Tibial nerve (tissue), 4 donors: ENCODE data around the gene ZMIZ2. TPM values are rescaled to one million over a fixed set of nuclear protein-coding genes. Genes with fewer than 3 reads are reported as not detected.
A peak's percentile ranks its signal among the peaks of the same experiment; 100 is the strongest.

Experiments
- DNase-seq, 2 donors: peaks; one replicate each; pipeline ENCODE4 v3.0.0-alpha.2; 2019; ENCODE audit warnings: low spot score in 2 of 2
- H3K27ac ChIP-seq, 4 donors: fragments of 200-600 bp; sonication (generic) in 3 of 4; one replicate each; pipeline ENCODE4 v1.5.1; 2017 to 2019; ENCODE audit warnings: mild to moderate bottlenecking in 1 of 4
- H3K27me3 ChIP-seq, 2 donors: fragments of 200-600 bp; sonication (generic) in 1 of 2; one replicate each; pipeline versions ENCODE4 v1.5.1 to v1.6.0; 2017 to 2019
- H3K36me3 ChIP-seq, 3 donors: fragments of 200-600 bp; sonication (generic); one replicate each; pipeline ENCODE4 v1.5.1; 2018 to 2019
- H3K4me1 ChIP-seq, 4 donors: fragments of 200-600 bp; sonication (generic) in 3 of 4; one replicate each; pipeline ENCODE4 v1.5.1; 2017 to 2019
- H3K4me3 ChIP-seq, 4 donors: fragments of 200-600 bp; sonication (generic) in 3 of 4; one replicate each; pipeline ENCODE4 v1.5.1; 2017 to 2019; ENCODE audit warnings: mild to moderate bottlenecking in 1 of 4, moderate library complexity in 1 of 4
- H3K9me3 ChIP-seq, 4 donors: fragments of 200-600 bp; sonication (generic) in 3 of 4; one replicate each; pipeline ENCODE4 v1.5.1; 2017 to 2019
- EP300 ChIP-seq, 2 donors: sonication (generic); formaldehyde crosslinking; IDR thresholded peaks; one replicate each; pipeline ENCODE4 v1.6.1; 2017; ENCODE audit warnings: antibody characterized with exemption in 2 of 2, mild to moderate bottlenecking in 1 of 2
- POLR2A ChIP-seq, 2 donors: fragments of 450-650 bp; IDR thresholded peaks; one replicate each; pipeline ENCODE4 v1.6.1; 2017; ENCODE audit warnings: antibody characterized with exemption in 2 of 2, mild to moderate bottlenecking in 2 of 2, moderate library complexity in 2 of 2
- WGBS, 2 donors: methylation state at CpG; one replicate each; pipeline ENCODE4 v1.1.5; 2018; 5-methylcytosine and 5-hydroxymethylcytosine counted together
- total RNA-seq, 4 donors: library from RNA; depleted of rRNA; stranded (reverse); fragments of >200 nt; gene quantifications; one replicate each; pipeline ENCODE4 v1.1.0, GENCODE V29; 2016
- TF ChIP-seq, protein P1 (sequence below), 5 experiments: fragments of 200-600 bp in 3 of 5; fragments of 450-650 bp in 2 of 5; sonication (generic) in 3 of 5; IDR thresholded peaks; one replicate each; pipeline ENCODE4 v1.5.1; 2016 to 2019; ENCODE audit warnings: antibody characterized with exemption in 5 of 5, mild to moderate bottlenecking in 3 of 5, moderate library complexity in 2 of 5

Gene ZMIZ2
- total RNA-seq, 4 donors from 2014 or later: 24.7 to 48.9 (median 32.7) TPM

DNA sequence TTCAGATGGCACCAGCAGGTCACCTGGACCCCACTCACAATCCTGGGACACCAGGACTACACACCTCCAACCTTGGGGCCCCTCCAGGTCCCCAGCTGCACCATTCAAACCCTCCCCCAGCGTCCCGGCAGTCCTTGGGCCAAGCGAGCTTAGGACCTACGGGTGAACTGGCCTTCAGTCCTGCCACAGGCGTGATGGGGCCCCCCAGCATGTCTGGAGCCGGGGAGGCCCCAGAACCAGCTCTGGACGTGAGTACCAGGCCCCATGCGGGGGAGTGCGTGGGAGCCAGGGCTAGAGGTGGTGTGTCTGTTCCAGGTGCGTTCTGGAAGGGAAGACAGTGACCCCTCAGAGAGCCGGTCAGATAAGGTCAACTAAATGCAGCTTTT lies 17.8 kb downstream of the ZMIZ2 start:
- Histone ChIP-seq H3K36me3 (peaks cover 12 to 66% (median 27%) of the 10 kb centered on the region in 3 donors), H3K4me3 (no peak overlapping the region), H3K27ac (no peak overlapping the region), H3K9me3 (no peaks in the 10 kb centered on the region), H3K27me3 (no peaks in the 10 kb centered on the region), H3K4me1 (peaks cover 0 to 48% (median 22%) of the 10 kb centered on the region in 4 donors)
- no peak for DNase-seq
- no peak for TF ChIP-seq POLR2A (IDR thresholded peaks at IDR 0.05)
- WGBS, 2 donors: 81 to 85% methylated on average over 11 of the region's 11 CpGs

DNA sequence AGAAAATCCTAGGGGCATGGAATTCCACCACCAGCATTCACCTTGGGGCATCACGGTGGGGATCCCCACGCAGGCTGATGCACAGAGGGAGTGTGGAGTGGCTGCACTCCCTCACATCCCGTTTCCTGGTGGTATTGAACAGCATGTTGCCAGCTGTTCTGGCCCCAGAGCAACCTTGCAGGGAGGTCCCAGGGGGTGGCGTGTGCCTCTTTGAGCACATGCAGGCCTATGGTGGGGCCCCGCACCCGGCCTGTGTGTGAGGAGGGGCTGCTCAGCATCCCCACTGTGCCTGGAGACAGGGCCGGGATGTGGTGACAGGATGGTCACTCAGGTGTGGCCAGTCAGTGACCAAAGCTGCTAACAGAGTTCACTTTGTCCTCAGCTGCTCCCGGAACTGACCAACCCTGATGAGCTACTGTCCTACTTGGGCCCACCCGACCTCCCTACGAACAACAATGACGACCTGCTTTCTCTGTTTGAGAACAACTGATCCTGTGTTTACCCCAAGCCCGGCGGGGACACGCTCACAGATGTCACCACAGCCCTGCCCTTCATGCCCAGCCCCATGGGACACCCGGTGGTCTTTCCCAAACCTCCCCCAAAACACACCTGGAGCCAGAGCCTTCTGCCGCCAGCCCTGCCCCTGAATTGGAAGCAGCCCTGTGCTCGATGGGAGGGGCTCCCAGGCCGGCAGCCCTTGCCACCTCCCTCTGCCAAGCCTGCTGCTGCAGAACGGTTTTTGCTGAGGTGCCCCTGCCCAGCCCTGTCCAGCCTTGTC lies 18.7 kb downstream of the ZMIZ2 start:
- H3K4me1 ChIP-seq: peaks cover 0 to 41% (median 22%) of the 10 kb centered on the region in 4 donors
- H3K9me3 ChIP-seq: no peaks in the 10 kb centered on the region
- TF ChIP-seq, protein P1, sequence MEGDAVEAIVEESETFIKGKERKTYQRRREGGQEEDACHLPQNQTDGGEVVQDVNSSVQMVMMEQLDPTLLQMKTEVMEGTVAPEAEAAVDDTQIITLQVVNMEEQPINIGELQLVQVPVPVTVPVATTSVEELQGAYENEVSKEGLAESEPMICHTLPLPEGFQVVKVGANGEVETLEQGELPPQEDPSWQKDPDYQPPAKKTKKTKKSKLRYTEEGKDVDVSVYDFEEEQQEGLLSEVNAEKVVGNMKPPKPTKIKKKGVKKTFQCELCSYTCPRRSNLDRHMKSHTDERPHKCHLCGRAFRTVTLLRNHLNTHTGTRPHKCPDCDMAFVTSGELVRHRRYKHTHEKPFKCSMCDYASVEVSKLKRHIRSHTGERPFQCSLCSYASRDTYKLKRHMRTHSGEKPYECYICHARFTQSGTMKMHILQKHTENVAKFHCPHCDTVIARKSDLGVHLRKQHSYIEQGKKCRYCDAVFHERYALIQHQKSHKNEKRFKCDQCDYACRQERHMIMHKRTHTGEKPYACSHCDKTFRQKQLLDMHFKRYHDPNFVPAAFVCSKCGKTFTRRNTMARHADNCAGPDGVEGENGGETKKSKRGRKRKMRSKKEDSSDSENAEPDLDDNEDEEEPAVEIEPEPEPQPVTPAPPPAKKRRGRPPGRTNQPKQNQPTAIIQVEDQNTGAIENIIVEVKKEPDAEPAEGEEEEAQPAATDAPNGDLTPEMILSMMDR (IDR thresholded peaks at IDR 0.05): no peak
- TF ChIP-seq POLR2A (IDR thresholded peaks at IDR 0.05) (no peak), EP300 (IDR thresholded peaks at IDR 0.05) (no peak)
- no peak overlapping the region for H3K4me3 ChIP-seq
- H3K27ac ChIP-seq: peak overlapping the region in 2 of 4 donors; percentile 75 to 79
- H3K36me3 ChIP-seq: peaks cover 12 to 57% (median 23%) of the 10 kb centered on the region in 3 donors
- DNase-seq: no peak
- no peaks in the 10 kb centered on the region for H3K27me3 ChIP-seq
- WGBS, 2 donors: 58 to 65% methylated on average over 15 to 19 of the region's 19 CpGs

- Histone ChIP-seq H3K27me3 (no peaks in the 10 kb centered on the region), H3K27ac (peak overlapping the region in 2 of 4 donors; percentile 75 to 79), H3K9me3 (no peaks in the 10 kb centered on the region), H3K36me3 (peaks cover 12 to 50% (median 22%) of the 10 kb centered on the region in 3 donors), H3K4me3 (no peak overlapping the region), H3K4me1 (peaks cover 0 to 36% (median 22%) of the 10 kb centered on the region in 4 donors)
- 25 to 30% methylated on average over 12 of the region's 12 CpGs for WGBS, 2 donors
- DNase-seq: peak; percentile 43 to 64
- TF ChIP-seq, protein P1 (IDR thresholded peaks at IDR 0.05): no peak
- no peak for TF ChIP-seq EP300 (IDR thresholded peaks at IDR 0.05)
- no peak for TF ChIP-seq POLR2A (IDR thresholded peaks at IDR 0.05)
These were observed 19.4 kb downstream of the ZMIZ2 start for GRCh38 chr7:44767912-44768627.

- Histone ChIP-seq H3K4me3 (no peak overlapping the region), H3K36me3 (peaks cover 8 to 42% (median 17%) of the 10 kb centered on the region in 3 donors), H3K4me1 (peaks cover 0 to 36% (median 22%) of the 10 kb centered on the region in 4 donors), H3K27me3 (no peaks in the 10 kb centered on the region), H3K9me3 (no peaks in the 10 kb centered on the region), H3K27ac (peak overlapping the region in 3 of 4 donors; percentile 72 to 79 (median 75))
- DNase-seq: no peak
- TF ChIP-seq POLR2A (IDR thresholded peaks at IDR 0.05): no peak
- TF ChIP-seq, protein P1 (IDR thresholded peaks at IDR 0.05): no peak
- WGBS, 2 donors: 62 to 67% methylated on average over 8 to 10 of the region's 11 CpGs
These were observed 20.2 kb downstream of the ZMIZ2 start for GRCh38 chr7:44768628-44769371.

GRCh38 chr7:44769376-44769775 lies 20.7 kb downstream of the ZMIZ2 start:
- H3K27me3 ChIP-seq: no peaks in the 10 kb centered on the region
- peaks cover 3 to 37% (median 17%) of the 10 kb centered on the region in 3 donors for H3K36me3 ChIP-seq
- H3K9me3 ChIP-seq: no peaks in the 10 kb centered on the region
- H3K4me3 ChIP-seq: peak overlapping the region in 1 of 4 donors; percentile 18
- TF ChIP-seq POLR2A (IDR thresholded peaks at IDR 0.05) (no peak), EP300 (IDR thresholded peaks at IDR 0.05) (no peak)
- TF ChIP-seq, protein P1 (IDR thresholded peaks at IDR 0.05): no peak
- peaks cover 0 to 36% (median 22%) of the 10 kb centered on the region in 4 donors for H3K4me1 ChIP-seq
- DNase-seq: no peak
- 58 to 70% methylated on average over 5 to 8 of the region's 8 CpGs for WGBS, 2 donors
- peak overlapping the region in 3 of 4 donors; percentile 72 to 79 (median 75) for H3K27ac ChIP-seq
